GM19099 (cell line): ENCODE results near the gene BAX.

Experiments
- POLR2A ChIP-seq: IDR thresholded peaks from 3 replicates; pipeline ENCODE4 v1.6.1; 2011; ENCODE audit warnings: low read depth; ENCODE audit not compliant: insufficient read length; ENCODE audit errors: extremely low read depth

BAX gene

DNA sequence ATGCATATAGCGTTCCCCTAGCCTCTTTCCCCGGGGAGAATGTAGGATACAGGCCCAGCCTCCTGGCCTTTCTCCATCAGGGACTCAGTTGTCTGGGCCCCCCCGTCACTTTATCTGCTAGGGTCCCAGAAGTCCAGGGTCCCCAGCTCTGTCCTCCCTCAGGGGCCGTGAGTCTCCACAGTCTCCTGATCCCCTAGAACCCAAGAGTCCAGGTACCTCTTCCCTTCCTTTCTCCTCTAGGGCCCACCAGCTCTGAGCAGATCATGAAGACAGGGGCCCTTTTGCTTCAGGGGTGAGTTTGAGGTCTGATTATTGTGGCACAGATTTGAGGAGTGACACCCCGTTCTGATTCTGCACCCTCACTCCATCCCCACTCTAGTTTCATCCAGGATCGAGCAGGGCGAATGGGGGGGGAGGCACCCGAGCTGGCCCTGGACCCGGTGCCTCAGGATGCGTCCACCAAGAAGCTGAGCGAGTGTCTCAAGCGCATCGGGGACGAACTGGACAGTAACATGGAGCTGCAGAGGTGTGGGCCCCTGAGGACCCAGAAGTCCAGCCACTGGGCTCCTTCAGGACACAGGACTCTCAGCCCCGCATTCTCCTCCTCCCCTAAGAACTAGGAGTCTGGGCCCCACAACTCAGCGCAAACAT lies 758 bp downstream of the BAX start:
- no peak for TF ChIP-seq POLR2A

DNA sequence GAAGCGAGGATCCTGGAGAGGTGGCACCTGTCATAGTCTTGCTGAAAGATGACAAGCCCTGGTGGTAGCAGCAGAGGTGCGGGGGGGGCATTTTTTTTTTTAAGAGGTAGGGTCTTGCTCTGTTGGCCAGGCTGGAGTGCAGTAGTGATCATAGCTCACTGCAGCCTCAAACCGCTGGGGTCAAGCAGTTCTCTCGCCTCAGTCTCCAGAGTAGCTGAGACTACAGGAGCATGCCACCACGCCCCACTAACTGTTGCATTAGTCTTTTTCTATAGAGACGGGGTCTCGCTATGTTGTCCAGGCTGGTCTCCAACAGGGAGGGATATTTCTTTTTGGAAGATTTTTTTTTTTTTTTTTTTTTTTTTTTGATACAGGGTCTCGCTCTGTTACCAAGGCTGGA lies 3.3 kb downstream of the BAX start:
- no peak for TF ChIP-seq POLR2A

DNA sequence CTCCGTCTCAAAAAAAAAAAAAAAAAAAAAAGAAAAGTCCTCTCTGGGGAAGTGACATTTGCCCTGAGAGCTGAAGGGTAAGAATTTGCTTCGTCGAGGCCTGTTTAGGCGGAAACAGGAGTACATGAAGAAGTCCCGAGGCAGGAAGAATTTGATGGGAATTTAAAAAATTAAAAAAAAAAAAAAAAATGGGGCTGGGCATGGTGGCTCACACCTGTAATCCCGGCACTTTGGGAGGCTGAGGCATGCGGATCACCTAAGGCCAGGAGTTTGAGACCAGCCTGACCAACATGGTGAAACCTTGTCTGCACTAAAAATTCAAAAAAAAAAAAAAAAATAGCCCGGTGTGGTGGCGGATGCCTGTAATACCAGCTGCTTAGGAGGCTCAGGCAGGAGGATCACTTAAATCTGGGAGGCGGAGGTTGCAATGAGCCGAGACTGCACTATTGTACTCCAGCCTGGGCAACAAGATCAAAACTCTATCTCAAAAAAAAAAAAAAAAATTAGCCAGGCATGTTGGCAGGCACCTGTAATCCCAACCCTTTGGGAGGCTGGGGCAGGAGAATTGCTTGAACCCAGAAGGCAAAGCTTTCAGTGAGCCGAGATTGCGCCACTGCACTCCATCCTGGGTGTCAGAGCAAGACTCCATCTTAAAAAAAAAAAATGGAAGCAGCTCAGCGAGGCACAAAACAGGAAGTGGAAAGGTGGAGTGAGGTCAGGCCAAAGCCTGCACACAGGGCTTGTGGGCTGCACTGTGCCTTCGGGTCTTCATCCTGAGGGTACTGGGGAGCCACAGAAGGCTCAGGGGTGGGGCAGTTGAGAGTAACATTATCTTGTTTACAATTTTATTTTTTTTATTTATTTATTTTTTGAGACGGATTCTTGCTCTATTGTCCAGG lies 4.9 kb downstream of the BAX start:
- TF ChIP-seq POLR2A: no peak

DNA sequence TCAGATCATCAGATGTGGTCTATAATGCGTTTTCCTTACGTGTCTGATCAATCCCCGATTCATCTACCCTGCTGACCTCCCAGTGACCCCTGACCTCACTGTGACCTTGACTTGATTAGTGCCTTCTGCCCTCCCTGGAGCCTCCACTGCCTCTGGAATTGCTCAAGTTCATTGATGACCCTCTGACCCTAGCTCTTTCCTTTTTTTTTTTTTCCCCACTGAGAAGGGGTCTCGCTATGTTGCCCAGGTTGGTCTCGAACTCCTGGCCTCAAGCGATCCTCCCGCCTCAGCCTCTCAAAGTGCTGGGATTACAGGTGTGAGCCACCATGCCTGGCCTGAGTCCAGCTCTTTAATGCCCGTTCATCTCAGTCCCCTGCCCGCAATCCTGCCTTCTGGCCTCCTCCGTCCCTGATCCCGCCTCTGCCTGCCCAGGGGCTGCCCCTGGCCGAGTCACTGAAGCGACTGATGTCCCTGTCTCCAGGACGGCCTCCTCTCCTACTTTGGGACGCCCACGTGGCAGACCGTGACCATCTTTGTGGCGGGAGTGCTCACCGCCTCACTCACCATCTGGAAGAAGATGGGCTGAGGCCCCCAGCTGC lies 6.5 kb downstream of the BAX start:
- TF ChIP-seq POLR2A: no peak

DNA sequence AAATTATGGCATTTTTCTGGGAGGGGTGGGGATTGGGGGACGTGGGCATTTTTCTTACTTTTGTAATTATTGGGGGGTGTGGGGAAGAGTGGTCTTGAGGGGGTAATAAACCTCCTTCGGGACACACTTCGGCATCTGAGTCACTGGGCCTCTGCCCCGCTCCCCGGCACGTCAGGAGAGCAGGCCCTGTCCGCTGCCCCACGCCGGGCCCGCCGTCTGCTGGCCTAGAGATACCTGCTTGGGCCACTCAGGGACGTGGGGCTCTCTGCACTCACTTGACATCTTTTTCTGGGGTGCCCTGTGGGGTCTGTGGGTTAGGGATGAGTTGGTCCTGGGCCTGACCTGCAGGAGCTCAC lies 7.0 kb downstream of the BAX start:
- TF ChIP-seq POLR2A: no peak

DNA sequence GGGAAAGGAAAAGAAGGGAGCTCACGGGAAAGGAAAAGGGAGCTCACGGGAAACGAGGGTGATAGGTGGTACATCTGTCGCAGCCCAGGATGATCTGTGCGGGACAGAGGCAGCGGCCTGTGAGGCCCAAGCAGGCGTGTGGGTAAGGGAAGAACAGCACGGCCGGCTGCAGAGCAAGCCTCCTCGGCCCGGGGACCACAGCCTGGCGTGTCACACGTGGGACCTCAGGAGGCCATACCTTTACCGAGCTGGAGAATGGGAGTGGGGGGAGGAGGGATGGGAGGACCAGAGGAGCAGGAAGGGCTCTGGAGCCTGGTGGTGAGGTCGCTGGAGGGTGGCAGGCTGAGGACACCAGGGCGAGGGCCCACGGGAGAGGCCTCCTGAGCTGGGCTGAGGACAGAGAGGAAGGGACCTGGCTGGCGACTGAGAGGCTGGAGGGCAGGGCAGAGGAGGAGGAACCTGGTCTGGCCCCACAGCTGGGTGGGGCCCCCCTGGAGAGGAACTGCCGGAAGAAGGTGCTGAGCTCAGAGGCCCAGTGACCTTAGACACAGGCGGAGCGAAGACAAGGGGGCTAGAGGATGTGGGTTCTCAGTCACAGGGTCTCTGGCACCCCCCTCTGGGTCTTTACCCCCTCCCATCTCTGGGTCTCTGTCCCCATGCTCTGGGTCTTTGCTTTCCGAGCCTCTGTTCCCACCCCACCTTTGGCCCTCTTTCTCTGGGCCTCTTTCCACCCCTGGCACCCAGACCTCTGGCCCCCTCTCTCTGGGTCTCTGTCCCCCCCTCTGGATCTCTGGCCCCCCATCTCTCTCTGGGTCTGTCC lies 7.6 kb downstream of the BAX start:
- peak; percentile 85 for TF ChIP-seq POLR2A

DNA sequence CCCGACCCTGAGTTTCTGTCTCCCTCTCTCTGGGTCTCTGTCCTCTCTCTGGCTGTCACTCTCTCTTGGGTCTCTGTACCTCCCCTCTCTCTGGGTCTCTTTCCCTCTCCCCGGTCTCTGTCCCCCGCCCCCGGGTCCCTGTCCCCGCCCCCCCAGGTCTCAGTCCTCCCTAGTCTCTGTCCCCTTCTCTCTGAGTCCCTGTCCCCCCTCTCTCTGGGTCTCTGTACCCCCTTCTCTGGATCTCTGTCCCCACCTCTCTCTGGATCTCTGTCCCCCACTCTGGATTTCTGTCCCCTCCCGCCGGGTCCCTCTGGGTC lies 8.1 kb downstream of the BAX start:
- TF ChIP-seq POLR2A: no peak

DNA sequence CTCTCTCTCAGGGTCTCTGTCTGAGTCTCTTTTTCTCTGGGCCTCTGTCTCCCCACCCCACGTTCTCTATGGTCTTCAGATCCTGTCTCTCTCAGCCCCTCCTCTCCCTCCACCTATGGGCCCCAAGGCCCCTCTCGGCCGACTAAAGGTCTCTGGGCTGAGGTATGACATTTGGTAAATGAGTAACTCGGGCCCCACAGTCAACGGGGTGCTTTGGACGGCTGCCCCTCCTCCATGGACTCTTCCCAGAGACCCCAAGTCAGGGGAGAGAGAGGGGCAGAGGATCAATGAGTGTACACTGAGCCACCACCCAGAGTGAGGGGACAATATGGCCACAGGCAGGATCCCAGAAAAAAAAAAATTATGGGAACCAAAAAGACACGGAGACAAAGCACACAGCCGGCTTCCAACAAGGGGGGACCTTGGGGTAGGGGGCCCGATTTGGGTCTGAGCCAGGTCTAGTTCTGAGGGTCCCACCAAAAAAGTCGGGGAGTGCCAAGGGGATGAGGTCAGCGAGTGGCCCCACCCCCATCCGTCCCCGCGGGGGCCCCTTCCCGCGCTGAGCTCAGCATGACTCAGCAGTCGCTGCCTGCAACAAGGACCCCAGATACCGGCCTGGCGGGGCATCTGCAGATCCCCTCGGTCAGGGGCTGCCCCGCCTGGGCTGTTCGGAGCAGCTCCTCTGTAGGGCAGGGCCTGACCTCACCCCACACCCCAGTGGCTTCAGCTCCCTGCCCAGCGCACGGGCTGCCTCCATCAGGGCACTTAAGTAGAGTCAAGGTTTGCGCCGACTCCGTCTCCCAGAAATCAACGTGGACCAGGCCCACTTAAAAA lies 8.9 kb downstream of the BAX start:
- TF ChIP-seq POLR2A: peak; percentile 66

DNA sequence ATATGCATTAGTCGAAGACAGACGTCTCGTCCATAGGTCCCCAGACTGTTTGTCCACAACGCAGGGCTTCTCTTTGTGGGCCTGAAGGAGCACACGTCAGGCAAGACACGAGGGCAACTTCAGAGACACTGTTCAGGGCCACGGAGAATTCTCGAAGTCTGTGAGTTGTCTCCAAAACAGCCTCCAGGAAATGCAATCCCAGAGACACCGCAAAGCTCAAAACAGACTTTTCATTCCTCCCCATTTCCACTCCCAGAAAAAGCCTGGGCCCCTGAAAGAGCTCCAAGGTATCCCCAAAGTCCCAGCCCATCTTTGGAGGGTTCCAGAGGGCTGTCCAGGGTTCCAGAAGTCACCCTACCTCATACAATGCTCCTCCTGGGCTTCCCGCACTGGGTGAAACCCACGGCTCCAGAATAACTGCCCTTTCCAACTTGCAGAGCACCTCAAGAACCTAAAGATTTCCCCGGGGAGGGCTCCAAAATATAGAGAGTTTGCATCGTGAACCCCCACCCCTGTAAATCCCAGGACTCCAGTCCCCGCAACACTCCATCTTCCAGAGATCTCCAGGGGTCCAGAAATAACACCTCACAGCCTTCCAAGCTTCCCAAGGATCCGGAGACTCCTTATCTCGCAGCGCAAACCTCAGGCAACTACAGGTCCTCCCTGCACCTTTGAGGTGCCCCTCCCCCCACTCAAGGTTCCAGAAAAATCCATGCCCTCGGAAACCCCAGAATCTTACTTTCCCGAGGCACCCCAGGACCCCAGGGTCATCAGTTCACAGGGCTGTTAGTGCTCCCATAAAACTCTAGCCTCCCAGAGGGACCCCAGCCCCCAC lies 9.7 kb downstream of the BAX start:
- no peak for TF ChIP-seq POLR2A

DNA sequence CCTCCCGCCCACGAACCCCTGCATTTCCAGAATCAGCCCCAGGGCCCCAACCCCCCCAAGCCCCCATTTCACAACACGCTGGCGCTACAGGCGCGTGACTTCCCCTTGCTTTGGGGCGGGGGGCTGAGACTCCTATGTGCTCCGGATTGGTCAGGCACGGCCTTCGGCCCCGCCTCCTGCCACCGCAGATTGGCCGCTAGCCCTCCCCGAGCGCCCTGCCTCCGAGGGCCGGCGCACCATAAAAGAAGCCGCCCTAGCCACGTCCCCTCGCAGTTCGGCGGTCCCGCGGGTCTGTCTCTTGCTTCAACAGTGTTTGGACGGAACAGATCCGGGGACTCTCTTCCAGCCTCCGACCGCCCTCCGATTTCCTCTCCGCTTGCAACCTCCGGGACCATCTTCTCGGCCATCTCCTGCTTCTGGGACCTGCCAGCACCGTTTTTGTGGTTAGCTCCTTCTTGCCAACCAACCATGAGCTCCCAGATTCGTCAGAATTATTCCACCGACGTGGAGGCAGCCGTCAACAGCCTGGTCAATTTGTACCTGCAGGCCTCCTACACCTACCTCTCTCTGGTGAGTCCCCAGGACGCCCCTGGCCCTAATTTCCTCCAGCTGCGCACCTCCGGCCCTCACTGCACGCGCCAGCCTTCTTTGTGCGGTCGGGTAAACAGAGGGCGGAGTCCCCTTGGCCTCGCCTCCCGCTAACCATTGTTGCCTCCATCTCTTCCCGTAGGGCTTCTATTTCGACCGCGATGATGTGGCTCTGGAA lies 10.5 kb downstream of the BAX start, which contains the start of gene FTL:
TSS of gene FTL (plus strand) at position 270 of the 766 bp plus-strand sequence. CDS start at position 469, 199 bp downstream.
- peak; percentile 99 for TF ChIP-seq POLR2A

DNA sequence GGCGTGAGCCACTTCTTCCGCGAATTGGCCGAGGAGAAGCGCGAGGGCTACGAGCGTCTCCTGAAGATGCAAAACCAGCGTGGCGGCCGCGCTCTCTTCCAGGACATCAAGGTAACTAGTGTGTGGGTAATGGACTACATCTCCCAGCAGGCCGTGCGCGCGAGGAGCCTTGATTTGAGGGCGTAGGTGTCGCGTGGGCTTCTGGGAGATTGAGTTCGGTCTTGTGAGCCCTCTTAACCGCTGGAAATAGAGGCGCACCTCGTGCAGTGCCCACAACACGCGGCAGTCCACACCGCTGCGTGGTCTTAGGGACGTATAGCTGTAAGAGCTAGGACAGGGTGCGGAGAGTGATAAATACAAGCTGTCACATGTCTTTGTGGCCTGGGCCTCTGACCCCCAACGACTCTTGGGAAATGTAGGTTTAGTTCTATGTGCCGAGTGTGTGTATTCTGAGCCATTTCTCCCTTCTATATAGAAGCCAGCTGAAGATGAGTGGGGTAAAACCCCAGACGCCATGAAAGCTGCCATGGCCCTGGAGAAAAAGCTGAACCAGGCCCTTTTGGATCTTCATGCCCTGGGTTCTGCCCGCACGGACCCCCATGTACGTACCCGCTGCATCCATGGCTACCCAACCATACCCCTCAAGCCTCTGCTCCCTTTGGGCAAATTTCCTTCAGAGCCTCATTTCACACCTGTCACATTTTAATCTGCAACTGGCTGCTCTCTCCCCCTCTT lies 11.3 kb downstream of the BAX start:
- peak; percentile 13 for TF ChIP-seq POLR2A

DNA sequence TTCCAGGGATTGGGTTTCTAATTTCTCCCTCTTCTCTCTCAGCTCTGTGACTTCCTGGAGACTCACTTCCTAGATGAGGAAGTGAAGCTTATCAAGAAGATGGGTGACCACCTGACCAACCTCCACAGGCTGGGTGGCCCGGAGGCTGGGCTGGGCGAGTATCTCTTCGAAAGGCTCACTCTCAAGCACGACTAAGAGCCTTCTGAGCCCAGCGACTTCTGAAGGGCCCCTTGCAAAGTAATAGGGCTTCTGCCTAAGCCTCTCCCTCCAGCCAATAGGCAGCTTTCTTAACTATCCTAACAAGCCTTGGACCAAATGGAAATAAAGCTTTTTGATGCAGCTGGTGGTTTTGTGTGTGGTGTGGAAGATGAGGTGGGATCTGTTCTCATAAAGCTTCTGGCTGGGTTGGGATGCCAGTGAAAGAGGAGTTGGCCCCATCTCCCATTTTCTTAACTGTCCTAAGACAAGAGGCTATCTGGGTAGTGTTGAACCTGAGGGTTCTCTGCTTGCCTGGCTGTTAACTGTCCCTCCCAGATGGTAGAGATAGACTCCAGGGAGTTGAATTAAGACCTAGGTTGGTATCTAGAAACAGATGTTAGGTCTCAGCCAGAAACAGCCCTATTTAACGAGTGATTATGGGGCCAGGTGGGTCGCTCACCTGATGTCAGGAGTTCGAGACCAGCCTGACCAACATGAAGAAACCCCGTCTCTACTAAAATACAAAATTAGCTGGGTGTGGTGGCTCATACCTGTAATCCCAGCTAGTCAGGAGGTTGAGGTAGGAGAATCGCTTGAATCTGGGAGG lies 12.1 kb downstream of the BAX start:
- peak; percentile 38 for TF ChIP-seq POLR2A
